H9 (cell line): ENCODE results near the gene R3HCC1L. TPM values are rescaled to one million over a fixed set of nuclear protein-coding genes. Genes with fewer than 3 reads are reported as not detected.

Experiments used
- DNase-seq: peaks from one replicate; pipeline ENCODE4 v3.0.0-alpha.2; 2017
- H2AFZ ChIP-seq: one replicate; pipeline ENCODE4 v1.6.1; 2013; ENCODE audit warnings: mild to moderate bottlenecking, low read length, control low read depth, moderate library complexity
- H2AK5ac ChIP-seq: 2 replicates; pipeline ENCODE4 v1.6.1; 2013; ENCODE audit warnings: low read length, control low read depth, mixed read lengths; ENCODE audit not compliant: insufficient read length
- H2BK120ac ChIP-seq: one replicate; pipeline ENCODE4 v1.6.1; 2013; ENCODE audit warnings: low read depth, mild to moderate bottlenecking, low read length, control low read depth, inconsistent platforms; ENCODE audit not compliant: poor library complexity, severe bottlenecking
- H2BK12ac ChIP-seq: 2 replicates; pipeline ENCODE4 v1.6.1; 2013; ENCODE audit warnings: low read length, control low read depth, mixed read lengths, low read depth; ENCODE audit not compliant: insufficient read length
- H2BK15ac ChIP-seq: 2 replicates; pipeline ENCODE4 v1.6.1; 2013; ENCODE audit warnings: low read depth, low read length, control low read depth
- H2BK20ac ChIP-seq: one replicate; pipeline ENCODE4 v1.6.1; 2013; ENCODE audit warnings: low read depth, mild to moderate bottlenecking, low read length, control low read depth, inconsistent platforms; ENCODE audit not compliant: poor library complexity, severe bottlenecking
- H2BK5ac ChIP-seq: 2 replicates; pipeline ENCODE4 v1.6.1; 2013; ENCODE audit warnings: low read length, control low read depth, mixed read lengths; ENCODE audit not compliant: insufficient read length
- H3K14ac ChIP-seq: 2 replicates; pipeline ENCODE4 v1.6.1; 2013; ENCODE audit warnings: low read length, control low read depth; ENCODE audit not compliant: insufficient read depth
- H3K18ac ChIP-seq: 2 replicates; pipeline ENCODE4 v1.6.1; 2013; ENCODE audit warnings: low read depth, mild to moderate bottlenecking, mixed read lengths, low read length, control low read depth; ENCODE audit not compliant: insufficient read length
- H3K23ac ChIP-seq: 2 replicates; pipeline ENCODE4 v1.6.1; 2013; ENCODE audit warnings: low read length, control low read depth, mixed read lengths, low read depth; ENCODE audit not compliant: insufficient read length
- H3K23me2 ChIP-seq: 2 replicates; pipeline ENCODE4 v1.6.1; 2013; ENCODE audit warnings: low read depth, mild to moderate bottlenecking, mixed read lengths, low read length, control low read depth; ENCODE audit not compliant: insufficient read length, poor library complexity, severe bottlenecking
- H3K27ac ChIP-seq: 2 replicates; pipeline ENCODE4 v1.5.1; 2013; ENCODE audit warnings: low read length, control low read depth, mixed read lengths, low read depth; ENCODE audit not compliant: insufficient read length
- H3K27me3 ChIP-seq: 2 replicates; pipeline ENCODE4 v1.6.1; 2013; ENCODE audit warnings: low read length, control low read depth, inconsistent platforms; ENCODE audit not compliant: insufficient read depth
- H3K4ac ChIP-seq: 2 replicates; pipeline ENCODE4 v1.6.1; 2013; ENCODE audit warnings: low read depth, mild to moderate bottlenecking, control low read depth, inconsistent platforms, low read length, moderate library complexity
- H3K4me1 ChIP-seq: 2 replicates; pipeline ENCODE4 v1.6.1; 2013; ENCODE audit warnings: low read length, control low read depth, inconsistent platforms; ENCODE audit not compliant: insufficient read depth
- H3K4me2 ChIP-seq: 2 replicates; pipeline ENCODE4 v1.6.1; 2013; ENCODE audit warnings: low read length, control low read depth, mixed read lengths; ENCODE audit not compliant: insufficient read length, insufficient read depth
- H3K56ac ChIP-seq: 2 replicates; pipeline ENCODE4 v1.6.1; 2013; ENCODE audit warnings: low read depth, mild to moderate bottlenecking, mixed read lengths, low read length, control low read depth; ENCODE audit not compliant: insufficient read length
- H3K79me1 ChIP-seq: 2 replicates; pipeline ENCODE4 v1.6.1; 2013; ENCODE audit warnings: low read depth, mild to moderate bottlenecking, moderate library complexity, low read length, control low read depth, inconsistent platforms; ENCODE audit not compliant: insufficient read depth, poor library complexity, severe bottlenecking
- H3K79me2 ChIP-seq: 2 replicates; pipeline ENCODE4 v1.6.1; 2013; ENCODE audit warnings: low read length, control low read depth, inconsistent platforms; ENCODE audit not compliant: insufficient read depth
- H3K9ac ChIP-seq: 2 replicates; pipeline ENCODE4 v1.6.1; 2013; ENCODE audit warnings: low read length, control low read depth, mixed read lengths; ENCODE audit not compliant: insufficient read length; ENCODE audit errors: extremely low read depth
- H3K9me3 ChIP-seq: one replicate; pipeline ENCODE4 v1.6.1; 2013; ENCODE audit warnings: low read depth, low read length, inconsistent platforms; ENCODE audit not compliant: control insufficient read depth
- H3T11ph ChIP-seq: one replicate; pipeline ENCODE4 v1.6.1; 2013; ENCODE audit warnings: mild to moderate bottlenecking, low read length, control low read depth, inconsistent platforms
- H4K20me1 ChIP-seq: one replicate; pipeline ENCODE4 v1.6.1; 2013; ENCODE audit not compliant: control insufficient read depth, insufficient read length, insufficient read depth
- H4K5ac ChIP-seq: 2 replicates; pipeline ENCODE4 v1.6.1; 2013; ENCODE audit warnings: low read depth, mild to moderate bottlenecking, mixed read lengths, low read length, control low read depth; ENCODE audit not compliant: insufficient read length
- H4K8ac ChIP-seq: replicated peaks from 2 replicates; pipeline ENCODE4 v1.6.1; 2013; ENCODE audit warnings: low read length, control low read depth, mixed read lengths, low read depth; ENCODE audit not compliant: insufficient read length
- H4K91ac ChIP-seq: 2 replicates; pipeline ENCODE4 v1.6.1; 2013; ENCODE audit warnings: low read depth, mild to moderate bottlenecking, moderate library complexity, mixed read lengths, low read length, control low read depth; ENCODE audit not compliant: insufficient read length
- H3K27ac Mint-ChIP-seq, 3 experiments: 2 replicates in 2 of 3; 3 replicates in 1 of 3; pipeline ENCODE4 v1.8.0; 2020 to 2021; ENCODE audit warnings: mixed read lengths in 3 of 3, mild to moderate bottlenecking in 1 of 3, moderate library complexity in 1 of 3
- H3K27me3 Mint-ChIP-seq: 2 replicates; pipeline ENCODE4 v1.8.0; 2021; ENCODE audit warnings: low read depth, mild to moderate bottlenecking, moderate library complexity, mixed read lengths
- H3K36me3 Mint-ChIP-seq, 3 experiments: 2 replicates in 2 of 3; 3 replicates in 1 of 3; pipeline ENCODE4 v1.8.0; 2020 to 2021; ENCODE audit warnings: low read depth in 3 of 3, mixed read lengths in 3 of 3; ENCODE audit not compliant: insufficient read depth in 1 of 3
- H3K4me1 Mint-ChIP-seq, 2 experiments: 2 replicates each; pipeline ENCODE4 v1.8.0; 2020; ENCODE audit warnings: mixed read lengths in 2 of 2
- H3K4me3 Mint-ChIP-seq, 2 experiments: 2 replicates in 1 of 2; 3 replicates in 1 of 2; pipeline ENCODE4 v1.8.0; 2020 to 2021; ENCODE audit warnings: mild to moderate bottlenecking in 2 of 2, mixed read lengths in 2 of 2, moderate library complexity in 1 of 2
- H3K9me3 Mint-ChIP-seq, 2 experiments: 2 replicates in 1 of 2; 3 replicates in 1 of 2; pipeline ENCODE4 v1.8.0; 2020; ENCODE audit warnings: mild to moderate bottlenecking in 2 of 2, mixed read lengths in 2 of 2, moderate library complexity in 1 of 2
- CTCF ChIP-seq: fragments of 200-600 bp; sonication (generic); conservative IDR thresholded peaks from 3 replicates; pipeline ENCODE4 v1.8.0; 2021; ENCODE audit warnings: antibody characterized with exemption, mild to moderate bottlenecking
- WGBS: extraction: QIAGEN DNeasy Blood & Tissue Kit; methylation state at CpG from one replicate; pipeline ENCODE4 v1.1.7; 2013; ENCODE audit warnings: missing lambda C conversion rate, low lambda C conversion rate, mixed read lengths; ENCODE audit not compliant: insufficient read length; ENCODE audit errors: extremely low coverage; 5-methylcytosine and 5-hydroxymethylcytosine counted together
- total RNA-seq: library from RNA; stranded (reverse); gene quantifications from 2 replicates; pipeline ENCODE4 v1.2.1, GENCODE V29; 2021

R3HCC1L gene
- total RNA-seq, 1 experiment from 2014 or later = 18.5 TPM

GRCh38 chr10:98285416-98285815, 151.0 kb downstream of the R3HCC1L start:
- no peak overlapping the region for H4K91ac ChIP-seq
- no peak overlapping the region for H3T11ph ChIP-seq
- no peaks in the 10 kb centered on the region for H3K23me2 ChIP-seq
- DNase-seq = no peak
- no peaks in the 10 kb centered on the region for H3K79me2 ChIP-seq
- no peak for TF ChIP-seq CTCF
- H3K27ac ChIP-seq = no peak overlapping the region
- Mint-ChIP-seq H3K9me3 (no peaks in the 10 kb centered on the region; a peak in 1 of 5 replicates), H3K36me3 (no peaks in the 10 kb centered on the region), H3K4me1 (peaks cover 3 to 6% of the 10 kb centered on the region in 2 experiments; a peak in 3 of 4 replicates), H3K27ac (no peak overlapping the region), H3K4me3 (no peak overlapping the region), H3K27me3 (peaks cover 5% of the 10 kb centered on the region; the same call in 1 of the 2 replicates)
- H3K27me3 ChIP-seq = no peaks in the 10 kb centered on the region
- no peaks in the 10 kb centered on the region for H3K9me3 ChIP-seq
- no peak overlapping the region for H2AK5ac ChIP-seq
- no peak overlapping the region for H3K4ac ChIP-seq
- no peaks in the 10 kb centered on the region for H3K4me1 ChIP-seq
- H2BK15ac ChIP-seq = no peak overlapping the region
- no peak overlapping the region for H3K9ac ChIP-seq
- no peak overlapping the region for H2BK20ac ChIP-seq
- no peak overlapping the region for H2BK12ac ChIP-seq
- no peak overlapping the region for H4K5ac ChIP-seq
- H3K18ac ChIP-seq = no peak overlapping the region
- no peak overlapping the region for H2AFZ ChIP-seq
- H3K56ac ChIP-seq = no peak overlapping the region
- H4K8ac ChIP-seq = no peak overlapping the region
- no peaks in the 10 kb centered on the region for H4K20me1 ChIP-seq
- H3K14ac ChIP-seq = no peak overlapping the region
- no peak overlapping the region for H3K23ac ChIP-seq
- WGBS = no CpG with 5 or more reads among the region's 2 CpGs
- no peak overlapping the region for H2BK120ac ChIP-seq
- H3K4me2 ChIP-seq = no peak overlapping the region
- no peak overlapping the region for H2BK5ac ChIP-seq
- H3K79me1 ChIP-seq = no peaks in the 10 kb centered on the region
